ENCODE data around the gene ULK4.

ULK4 gene

DNA sequence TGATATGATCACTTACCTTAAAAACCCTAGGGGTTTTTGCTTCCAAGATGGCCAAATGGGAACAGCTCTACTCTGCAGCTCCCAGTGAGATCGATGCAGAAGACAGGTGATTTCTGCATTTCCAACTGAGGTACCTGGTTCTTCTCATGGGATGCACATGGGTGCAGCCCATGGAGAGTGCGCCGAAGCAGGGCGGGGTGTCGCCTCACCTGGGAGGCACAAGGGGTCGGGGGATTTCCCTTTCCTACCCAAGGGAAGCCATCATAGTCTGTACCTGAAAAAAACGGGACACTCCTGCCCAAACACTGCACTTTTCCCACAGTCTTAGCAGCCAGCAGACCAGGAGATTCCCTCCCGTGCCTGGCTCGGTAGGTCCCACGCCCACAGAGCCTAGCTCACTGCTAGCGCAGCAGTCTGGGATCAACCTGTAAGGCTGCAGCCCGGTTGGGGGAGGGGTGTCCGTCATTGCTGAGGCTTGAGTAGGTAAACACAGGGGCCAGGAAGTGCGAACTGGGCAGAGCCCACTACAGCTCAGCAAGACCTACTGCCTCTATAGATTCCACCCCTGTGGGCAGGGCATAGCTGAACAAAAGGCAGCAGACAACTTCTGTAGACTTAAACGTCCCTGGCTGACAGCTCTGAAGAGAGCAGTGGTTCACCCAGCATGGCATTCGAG, 684.0 kb downstream of the ULK4 start:
- no peaks in the 10 kb centered on the region for H3K36me3 ChIP-seq (ENCODE audit: low read depth)
- H3K27me3 ChIP-seq (ENCODE audit: insufficient read depth, poor library complexity, severe bottlenecking) = no peaks in the 10 kb centered on the region
- DNase-seq (ENCODE audit: low spot score) = no peak
- TF ChIP-seq, protein P1, sequence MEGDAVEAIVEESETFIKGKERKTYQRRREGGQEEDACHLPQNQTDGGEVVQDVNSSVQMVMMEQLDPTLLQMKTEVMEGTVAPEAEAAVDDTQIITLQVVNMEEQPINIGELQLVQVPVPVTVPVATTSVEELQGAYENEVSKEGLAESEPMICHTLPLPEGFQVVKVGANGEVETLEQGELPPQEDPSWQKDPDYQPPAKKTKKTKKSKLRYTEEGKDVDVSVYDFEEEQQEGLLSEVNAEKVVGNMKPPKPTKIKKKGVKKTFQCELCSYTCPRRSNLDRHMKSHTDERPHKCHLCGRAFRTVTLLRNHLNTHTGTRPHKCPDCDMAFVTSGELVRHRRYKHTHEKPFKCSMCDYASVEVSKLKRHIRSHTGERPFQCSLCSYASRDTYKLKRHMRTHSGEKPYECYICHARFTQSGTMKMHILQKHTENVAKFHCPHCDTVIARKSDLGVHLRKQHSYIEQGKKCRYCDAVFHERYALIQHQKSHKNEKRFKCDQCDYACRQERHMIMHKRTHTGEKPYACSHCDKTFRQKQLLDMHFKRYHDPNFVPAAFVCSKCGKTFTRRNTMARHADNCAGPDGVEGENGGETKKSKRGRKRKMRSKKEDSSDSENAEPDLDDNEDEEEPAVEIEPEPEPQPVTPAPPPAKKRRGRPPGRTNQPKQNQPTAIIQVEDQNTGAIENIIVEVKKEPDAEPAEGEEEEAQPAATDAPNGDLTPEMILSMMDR (IDR thresholded peaks at IDR 0.05; ENCODE audit: poor library complexity, severe bottlenecking) = no peak
- no peaks in the 10 kb centered on the region for H3K9me3 ChIP-seq (ENCODE audit: severe bottlenecking)
- H3K27ac ChIP-seq (ENCODE audit: poor library complexity, severe bottlenecking) = no peak overlapping the region
- H3K4me1 ChIP-seq (ENCODE audit: insufficient read depth, poor library complexity, severe bottlenecking) = no peaks in the 10 kb centered on the region
- no peak for ATAC-seq (ENCODE audit: low read depth)
- H3K4me3 ChIP-seq (ENCODE audit: severe bottlenecking) = no peak overlapping the region

DNA sequence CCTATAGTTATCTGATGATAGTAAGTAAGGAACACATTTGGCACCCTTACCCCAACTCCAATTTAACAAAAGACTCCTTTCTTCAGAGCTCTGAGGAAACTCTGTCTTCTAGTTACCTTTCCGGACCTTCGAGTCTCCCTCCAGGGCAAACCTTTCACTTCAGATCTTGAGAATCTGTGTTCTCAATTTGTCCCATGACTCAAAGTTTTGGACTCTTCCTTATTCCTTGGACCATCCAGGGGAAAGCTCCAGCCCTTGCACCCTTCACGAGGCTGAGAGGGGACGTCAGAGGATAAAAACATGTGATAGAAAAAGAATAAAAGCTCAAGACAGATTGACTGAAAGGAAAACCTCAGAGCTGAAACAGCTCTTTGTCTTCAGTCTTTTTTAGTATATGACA, 685.7 kb downstream of the ULK4 start:
- H3K36me3 ChIP-seq (ENCODE audit: low read depth) = no peaks in the 10 kb centered on the region
- no peak overlapping the region for H3K4me3 ChIP-seq (ENCODE audit: severe bottlenecking)
- H3K9me3 ChIP-seq (ENCODE audit: severe bottlenecking) = no peaks in the 10 kb centered on the region
- no peaks in the 10 kb centered on the region for H3K4me1 ChIP-seq (ENCODE audit: insufficient read depth, poor library complexity, severe bottlenecking)
- ATAC-seq (ENCODE audit: low read depth) (no peak), DNase-seq (ENCODE audit: low spot score) (no peak)
- no peak overlapping the region for H3K27ac ChIP-seq (ENCODE audit: poor library complexity, severe bottlenecking)
- H3K27me3 ChIP-seq (ENCODE audit: insufficient read depth, poor library complexity, severe bottlenecking) = no peaks in the 10 kb centered on the region
- TF ChIP-seq, protein P1 (IDR thresholded peaks at IDR 0.05; ENCODE audit: poor library complexity, severe bottlenecking) = no peak

GRCh38 chr3:41274944-41275668, 686.8 kb downstream of the ULK4 start:
- ATAC-seq (ENCODE audit: low read depth) (peak; percentile 23; the same call in 1 of the 3 replicates), DNase-seq (ENCODE audit: low spot score) (no peak)
- H3K27ac ChIP-seq (ENCODE audit: poor library complexity, severe bottlenecking) = no peak overlapping the region
- no peaks in the 10 kb centered on the region for H3K9me3 ChIP-seq (ENCODE audit: severe bottlenecking)
- no peak overlapping the region for H3K4me3 ChIP-seq (ENCODE audit: severe bottlenecking)
- no peaks in the 10 kb centered on the region for H3K36me3 ChIP-seq (ENCODE audit: low read depth)
- no peaks in the 10 kb centered on the region for H3K4me1 ChIP-seq (ENCODE audit: insufficient read depth, poor library complexity, severe bottlenecking)
- TF ChIP-seq, protein P1 (IDR thresholded peaks at IDR 0.05; ENCODE audit: poor library complexity, severe bottlenecking) = no peak
- no peaks in the 10 kb centered on the region for H3K27me3 ChIP-seq (ENCODE audit: insufficient read depth, poor library complexity, severe bottlenecking)

GRCh38 chr3:41272667-41273066, 689.2 kb downstream of the ULK4 start:
- DNase-seq (ENCODE audit: low spot score) (no peak), ATAC-seq (ENCODE audit: low read depth) (no peak)
- TF ChIP-seq, protein P1 (IDR thresholded peaks at IDR 0.05; ENCODE audit: poor library complexity, severe bottlenecking) = no peak

More at GRCh38 chr3:41272667-41273066, 689.2 kb downstream of the ULK4 start:
- Histone ChIP-seq H3K27me3 (ENCODE audit: insufficient read depth, poor library complexity, severe bottlenecking) (no peaks in the 10 kb centered on the region), H3K36me3 (ENCODE audit: low read depth) (no peaks in the 10 kb centered on the region), H3K4me3 (ENCODE audit: severe bottlenecking) (no peak overlapping the region), H3K9me3 (ENCODE audit: severe bottlenecking) (no peaks in the 10 kb centered on the region), H3K27ac (ENCODE audit: poor library complexity, severe bottlenecking) (no peak overlapping the region), H3K4me1 (ENCODE audit: insufficient read depth, poor library complexity, severe bottlenecking) (peaks cover 7% of the 10 kb centered on the region)
